ENCODE measurements around the gene TCF7L1.

DNA sequence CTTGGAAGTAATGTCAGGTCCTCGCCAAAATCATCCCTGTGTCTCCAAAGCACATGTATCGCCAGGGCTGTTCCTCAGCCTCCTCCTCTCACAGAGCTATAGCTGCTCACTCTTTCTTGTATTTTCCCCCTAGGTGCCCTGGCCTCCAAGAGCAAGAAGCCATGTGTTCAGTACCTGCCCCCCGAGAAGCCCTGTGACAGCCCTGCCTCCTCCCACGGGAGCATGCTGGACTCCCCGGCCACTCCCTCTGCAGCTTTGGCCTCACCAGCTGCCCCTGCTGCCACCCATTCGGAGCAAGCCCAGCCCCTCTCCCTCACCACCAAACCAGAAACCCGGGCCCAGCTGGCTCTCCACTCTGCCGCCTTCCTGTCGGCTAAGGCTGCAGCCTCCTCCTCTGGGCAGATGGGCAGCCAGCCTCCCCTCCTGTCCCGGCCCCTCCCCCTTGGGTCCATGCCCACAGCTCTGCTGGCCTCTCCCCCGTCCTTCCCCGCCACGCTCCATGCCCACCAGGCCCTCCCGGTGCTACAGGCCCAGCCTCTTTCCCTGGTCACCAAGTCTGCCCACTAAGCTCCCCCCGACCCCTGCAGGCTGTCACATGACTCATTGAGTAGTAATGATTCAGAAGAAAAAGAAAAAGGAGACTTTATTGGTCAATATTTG is 175.8 kb downstream of the TCF7L1 start:
- TF ChIP-seq, protein P1, sequence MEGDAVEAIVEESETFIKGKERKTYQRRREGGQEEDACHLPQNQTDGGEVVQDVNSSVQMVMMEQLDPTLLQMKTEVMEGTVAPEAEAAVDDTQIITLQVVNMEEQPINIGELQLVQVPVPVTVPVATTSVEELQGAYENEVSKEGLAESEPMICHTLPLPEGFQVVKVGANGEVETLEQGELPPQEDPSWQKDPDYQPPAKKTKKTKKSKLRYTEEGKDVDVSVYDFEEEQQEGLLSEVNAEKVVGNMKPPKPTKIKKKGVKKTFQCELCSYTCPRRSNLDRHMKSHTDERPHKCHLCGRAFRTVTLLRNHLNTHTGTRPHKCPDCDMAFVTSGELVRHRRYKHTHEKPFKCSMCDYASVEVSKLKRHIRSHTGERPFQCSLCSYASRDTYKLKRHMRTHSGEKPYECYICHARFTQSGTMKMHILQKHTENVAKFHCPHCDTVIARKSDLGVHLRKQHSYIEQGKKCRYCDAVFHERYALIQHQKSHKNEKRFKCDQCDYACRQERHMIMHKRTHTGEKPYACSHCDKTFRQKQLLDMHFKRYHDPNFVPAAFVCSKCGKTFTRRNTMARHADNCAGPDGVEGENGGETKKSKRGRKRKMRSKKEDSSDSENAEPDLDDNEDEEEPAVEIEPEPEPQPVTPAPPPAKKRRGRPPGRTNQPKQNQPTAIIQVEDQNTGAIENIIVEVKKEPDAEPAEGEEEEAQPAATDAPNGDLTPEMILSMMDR (IDR thresholded peaks at IDR 0.05; ENCODE audit: low read length): no peak
- no peak for TF ChIP-seq EZH2phosphoT487 (IDR thresholded peaks at IDR 0.05; ENCODE audit: low read length)

Measured in MM.1S (cell line).